ENCODE measurements around the gene PDCD1LG2.

GRCh38 chr9:5479994-5480694, 30.2 kb upstream of the PDCD1LG2 start:
- TF ChIP-seq ELF1 (IDR thresholded peaks at IDR 0.05): no peak
- TF ChIP-seq, protein P1, sequence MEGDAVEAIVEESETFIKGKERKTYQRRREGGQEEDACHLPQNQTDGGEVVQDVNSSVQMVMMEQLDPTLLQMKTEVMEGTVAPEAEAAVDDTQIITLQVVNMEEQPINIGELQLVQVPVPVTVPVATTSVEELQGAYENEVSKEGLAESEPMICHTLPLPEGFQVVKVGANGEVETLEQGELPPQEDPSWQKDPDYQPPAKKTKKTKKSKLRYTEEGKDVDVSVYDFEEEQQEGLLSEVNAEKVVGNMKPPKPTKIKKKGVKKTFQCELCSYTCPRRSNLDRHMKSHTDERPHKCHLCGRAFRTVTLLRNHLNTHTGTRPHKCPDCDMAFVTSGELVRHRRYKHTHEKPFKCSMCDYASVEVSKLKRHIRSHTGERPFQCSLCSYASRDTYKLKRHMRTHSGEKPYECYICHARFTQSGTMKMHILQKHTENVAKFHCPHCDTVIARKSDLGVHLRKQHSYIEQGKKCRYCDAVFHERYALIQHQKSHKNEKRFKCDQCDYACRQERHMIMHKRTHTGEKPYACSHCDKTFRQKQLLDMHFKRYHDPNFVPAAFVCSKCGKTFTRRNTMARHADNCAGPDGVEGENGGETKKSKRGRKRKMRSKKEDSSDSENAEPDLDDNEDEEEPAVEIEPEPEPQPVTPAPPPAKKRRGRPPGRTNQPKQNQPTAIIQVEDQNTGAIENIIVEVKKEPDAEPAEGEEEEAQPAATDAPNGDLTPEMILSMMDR (IDR thresholded peaks at IDR 0.05): no peak
- TF ChIP-seq, protein P2, sequence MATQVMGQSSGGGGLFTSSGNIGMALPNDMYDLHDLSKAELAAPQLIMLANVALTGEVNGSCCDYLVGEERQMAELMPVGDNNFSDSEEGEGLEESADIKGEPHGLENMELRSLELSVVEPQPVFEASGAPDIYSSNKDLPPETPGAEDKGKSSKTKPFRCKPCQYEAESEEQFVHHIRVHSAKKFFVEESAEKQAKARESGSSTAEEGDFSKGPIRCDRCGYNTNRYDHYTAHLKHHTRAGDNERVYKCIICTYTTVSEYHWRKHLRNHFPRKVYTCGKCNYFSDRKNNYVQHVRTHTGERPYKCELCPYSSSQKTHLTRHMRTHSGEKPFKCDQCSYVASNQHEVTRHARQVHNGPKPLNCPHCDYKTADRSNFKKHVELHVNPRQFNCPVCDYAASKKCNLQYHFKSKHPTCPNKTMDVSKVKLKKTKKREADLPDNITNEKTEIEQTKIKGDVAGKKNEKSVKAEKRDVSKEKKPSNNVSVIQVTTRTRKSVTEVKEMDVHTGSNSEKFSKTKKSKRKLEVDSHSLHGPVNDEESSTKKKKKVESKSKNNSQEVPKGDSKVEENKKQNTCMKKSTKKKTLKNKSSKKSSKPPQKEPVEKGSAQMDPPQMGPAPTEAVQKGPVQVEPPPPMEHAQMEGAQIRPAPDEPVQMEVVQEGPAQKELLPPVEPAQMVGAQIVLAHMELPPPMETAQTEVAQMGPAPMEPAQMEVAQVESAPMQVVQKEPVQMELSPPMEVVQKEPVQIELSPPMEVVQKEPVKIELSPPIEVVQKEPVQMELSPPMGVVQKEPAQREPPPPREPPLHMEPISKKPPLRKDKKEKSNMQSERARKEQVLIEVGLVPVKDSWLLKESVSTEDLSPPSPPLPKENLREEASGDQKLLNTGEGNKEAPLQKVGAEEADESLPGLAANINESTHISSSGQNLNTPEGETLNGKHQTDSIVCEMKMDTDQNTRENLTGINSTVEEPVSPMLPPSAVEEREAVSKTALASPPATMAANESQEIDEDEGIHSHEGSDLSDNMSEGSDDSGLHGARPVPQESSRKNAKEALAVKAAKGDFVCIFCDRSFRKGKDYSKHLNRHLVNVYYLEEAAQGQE (IDR thresholded peaks at IDR 0.05; ENCODE audit: low read depth, low read length): no peak
- no peak for TF ChIP-seq SIN3A (IDR thresholded peaks at IDR 0.05; ENCODE audit: borderline replicate concordance, low read depth, low read length)
- TF ChIP-seq NRF1 (IDR thresholded peaks at IDR 0.05; ENCODE audit: low read depth, low read length): no peak
- no peak for TF ChIP-seq USF2 (IDR thresholded peaks at IDR 0.05; ENCODE audit: borderline replicate concordance, low read depth, low read length)
- TF ChIP-seq POLR2AphosphoS5 (IDR thresholded peaks at IDR 0.05; ENCODE audit: low read depth, low read length): no peak
- no peak for TF ChIP-seq MXI1 (IDR thresholded peaks at IDR 0.05; ENCODE audit: low read depth, low read length)
- TF ChIP-seq SMC3 (IDR thresholded peaks at IDR 0.05; ENCODE audit: low read depth, low read length): no peak
- TF ChIP-seq, protein P3, sequence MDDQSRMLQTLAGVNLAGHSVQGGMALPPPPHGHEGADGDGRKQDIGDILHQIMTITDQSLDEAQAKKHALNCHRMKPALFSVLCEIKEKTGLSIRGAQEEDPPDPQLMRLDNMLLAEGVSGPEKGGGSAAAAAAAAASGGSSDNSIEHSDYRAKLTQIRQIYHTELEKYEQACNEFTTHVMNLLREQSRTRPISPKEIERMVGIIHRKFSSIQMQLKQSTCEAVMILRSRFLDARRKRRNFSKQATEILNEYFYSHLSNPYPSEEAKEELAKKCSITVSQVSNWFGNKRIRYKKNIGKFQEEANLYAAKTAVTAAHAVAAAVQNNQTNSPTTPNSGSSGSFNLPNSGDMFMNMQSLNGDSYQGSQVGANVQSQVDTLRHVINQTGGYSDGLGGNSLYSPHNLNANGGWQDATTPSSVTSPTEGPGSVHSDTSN (IDR thresholded peaks at IDR 0.05): no peak
- no peak for TF ChIP-seq EZH2phosphoT487 (IDR thresholded peaks at IDR 0.05; ENCODE audit: borderline replicate concordance, low read depth)

All from SK-N-SH (cell line).